GM12891 (cell line): ENCODE measurements around the gene COLEC12.

Experiments used
- PAX5 ChIP-seq: IDR thresholded peaks from 2 replicates; pipeline ENCODE4 v1.6.1; 2011; ENCODE audit warnings: low read length, moderate library complexity, mild to moderate bottlenecking; ENCODE audit not compliant: insufficient read depth, severe bottlenecking
- POLR2A ChIP-seq: IDR thresholded peaks from 2 replicates; pipeline ENCODE4 v1.6.1; 2011; ENCODE audit warnings: low read depth, low read length, control low read depth
- POLR2AphosphoS5 ChIP-seq: IDR thresholded peaks from 2 replicates; pipeline ENCODE4 v1.6.1; 2011; ENCODE audit warnings: low read depth, low read length, control low read depth
- SPI1 ChIP-seq: IDR thresholded peaks from 2 replicates; pipeline ENCODE4 v1.6.1; 2011; ENCODE audit warnings: low read depth, low read length, control low read depth

- no peak for TF ChIP-seq PAX5
- TF ChIP-seq POLR2A: no peak
- no peak for TF ChIP-seq SPI1
- TF ChIP-seq POLR2AphosphoS5: no peak
These were observed 161.3 kb downstream of the COLEC12 start for GRCh38 chr18:339200-339599.
